Measurements from ENCODE around the gene MOB3B.

MOB3B gene

GRCh38 chr9:27359763-27360162 lies 169.9 kb downstream of the MOB3B start:
- no peak for TF ChIP-seq CTCF (IDR thresholded peaks at IDR 0.05)
- no peaks in the 10 kb centered on the region for H3K4me1 ChIP-seq (ENCODE audit: control insufficient read depth in 1 of 2, insufficient read depth in 1 of 2, low read depth in 1 of 2, low read length in 1 of 2)
- no peak overlapping the region for H3K4me3 ChIP-seq (ENCODE audit: low read depth in 1 of 2, low read length in 1 of 2)
- no peaks in the 10 kb centered on the region for H3K27me3 ChIP-seq
- no peak overlapping the region for H3K27ac ChIP-seq
- H3K36me3 ChIP-seq, result no peaks in the 10 kb centered on the region
- no peaks in the 10 kb centered on the region for H3K9me3 ChIP-seq

GRCh38 chr9:27358007-27358406 lies 171.6 kb downstream of the MOB3B start:
- Histone ChIP-seq H3K36me3 (no peaks in the 10 kb centered on the region), H3K27ac (no peak overlapping the region), H3K4me3 (ENCODE audit: low read depth in 1 of 2, low read length in 1 of 2) (no peak overlapping the region), H3K9me3 (no peaks in the 10 kb centered on the region), H3K27me3 (no peaks in the 10 kb centered on the region), H3K4me1 (ENCODE audit: control insufficient read depth in 1 of 2, insufficient read depth in 1 of 2, low read depth in 1 of 2, low read length in 1 of 2) (no peaks in the 10 kb centered on the region)
- TF ChIP-seq CTCF (IDR thresholded peaks at IDR 0.05), result no peak

GRCh38 chr9:27356446-27356845 lies 173.2 kb downstream of the MOB3B start:
- H3K27me3 ChIP-seq, result no peaks in the 10 kb centered on the region
- H3K27ac ChIP-seq, result no peak overlapping the region
- H3K4me1 ChIP-seq (ENCODE audit: control insufficient read depth in 1 of 2, insufficient read depth in 1 of 2, low read depth in 1 of 2, low read length in 1 of 2), result no peaks in the 10 kb centered on the region
- no peak overlapping the region for H3K4me3 ChIP-seq (ENCODE audit: low read depth in 1 of 2, low read length in 1 of 2)
- H3K9me3 ChIP-seq, result no peaks in the 10 kb centered on the region
- H3K36me3 ChIP-seq, result no peaks in the 10 kb centered on the region
- TF ChIP-seq CTCF (IDR thresholded peaks at IDR 0.05), result no peak

- no peak overlapping the region for H3K27ac ChIP-seq
- H3K27me3 ChIP-seq, result no peaks in the 10 kb centered on the region
These were observed 174.4 kb downstream of the MOB3B start for GRCh38 chr9:27355166-27355565.

GRCh38 chr9:27353474-27354229 lies 176.0 kb downstream of the MOB3B start:
- no peak overlapping the region for H3K27ac ChIP-seq
- no peak for TF ChIP-seq CTCF (IDR thresholded peaks at IDR 0.05)

More at GRCh38 chr9:27355166-27355565, 174.4 kb downstream of the MOB3B start:
- no peaks in the 10 kb centered on the region for H3K4me1 ChIP-seq (ENCODE audit: control insufficient read depth in 1 of 2, insufficient read depth in 1 of 2, low read depth in 1 of 2, low read length in 1 of 2)
- H3K9me3 ChIP-seq, result no peaks in the 10 kb centered on the region
- no peak for TF ChIP-seq CTCF (IDR thresholded peaks at IDR 0.05)
- no peak overlapping the region for H3K4me3 ChIP-seq (ENCODE audit: low read depth in 1 of 2, low read length in 1 of 2)
- H3K36me3 ChIP-seq, result no peaks in the 10 kb centered on the region

More at GRCh38 chr9:27353474-27354229, 176.0 kb downstream of the MOB3B start:
- Histone ChIP-seq H3K36me3 (no peaks in the 10 kb centered on the region), H3K9me3 (no peaks in the 10 kb centered on the region), H3K4me3 (ENCODE audit: low read depth in 1 of 2, low read length in 1 of 2) (no peak overlapping the region), H3K4me1 (ENCODE audit: control insufficient read depth in 1 of 2, insufficient read depth in 1 of 2, low read depth in 1 of 2, low read length in 1 of 2) (no peaks in the 10 kb centered on the region), H3K27me3 (no peaks in the 10 kb centered on the region)
